Measurements from ENCODE around the gene ZNF638. TPM values are rescaled to one million over a fixed set of nuclear protein-coding genes. Genes with fewer than 3 reads are reported as not detected.

The ZNF638 gene
- total RNA-seq, 1 experiment from 2014 or later = 108 TPM

DNA sequence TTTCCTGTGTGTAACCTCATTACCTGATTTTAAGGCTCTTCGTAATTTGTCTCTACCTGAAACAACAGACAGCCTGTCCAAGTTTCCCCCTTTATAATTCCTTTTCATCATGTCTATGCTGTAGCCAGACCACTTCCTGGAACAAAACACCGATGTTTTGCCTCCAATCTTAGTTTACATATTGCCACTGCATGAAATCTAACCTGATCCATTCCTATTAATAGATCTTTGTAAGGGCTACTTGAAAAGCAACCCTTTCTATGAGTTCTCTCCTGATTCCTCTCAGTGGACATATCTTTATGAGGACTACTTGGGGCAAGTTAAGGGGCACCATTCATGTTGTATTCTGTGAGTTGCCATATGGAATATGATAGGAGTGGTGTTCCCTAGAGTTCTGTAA, 30.9 kb downstream of the ZNF638 start (continued):
- no peak for TF ChIP-seq CEBPB (IDR thresholded peaks at IDR 0.05; ENCODE audit: low read depth)
- TF ChIP-seq, protein P1, sequence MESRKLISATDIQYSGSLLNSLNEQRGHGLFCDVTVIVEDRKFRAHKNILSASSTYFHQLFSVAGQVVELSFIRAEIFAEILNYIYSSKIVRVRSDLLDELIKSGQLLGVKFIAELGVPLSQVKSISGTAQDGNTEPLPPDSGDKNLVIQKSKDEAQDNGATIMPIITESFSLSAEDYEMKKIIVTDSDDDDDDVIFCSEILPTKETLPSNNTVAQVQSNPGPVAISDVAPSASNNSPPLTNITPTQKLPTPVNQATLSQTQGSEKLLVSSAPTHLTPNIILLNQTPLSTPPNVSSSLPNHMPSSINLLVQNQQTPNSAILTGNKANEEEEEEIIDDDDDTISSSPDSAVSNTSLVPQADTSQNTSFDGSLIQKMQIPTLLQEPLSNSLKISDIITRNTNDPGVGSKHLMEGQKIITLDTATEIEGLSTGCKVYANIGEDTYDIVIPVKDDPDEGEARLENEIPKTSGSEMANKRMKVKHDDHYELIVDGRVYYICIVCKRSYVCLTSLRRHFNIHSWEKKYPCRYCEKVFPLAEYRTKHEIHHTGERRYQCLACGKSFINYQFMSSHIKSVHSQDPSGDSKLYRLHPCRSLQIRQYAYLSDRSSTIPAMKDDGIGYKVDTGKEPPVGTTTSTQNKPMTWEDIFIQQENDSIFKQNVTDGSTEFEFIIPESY (IDR thresholded peaks at IDR 0.05; ENCODE audit: extremely low read depth, insufficient replicate concordance, low read length) = no peak

- Histone ChIP-seq H3K4me3 (replicated peaks in 1 of 2; ENCODE audit: low read depth in 1 of 2, low read length in 2 of 2) (no peak overlapping the region), H3K27me3 (ENCODE audit: insufficient read depth, low read length) (no peaks in the 10 kb centered on the region), H3K9me3 (ENCODE audit: control insufficient read depth in 1 of 2, insufficient read depth in 1 of 2, low read depth in 1 of 2, low read length in 2 of 2) (no peaks in the 10 kb centered on the region), H3K4me1 (ENCODE audit: control insufficient read depth in 1 of 2, insufficient read depth in 2 of 2, low read length in 2 of 2) (no peaks in the 10 kb centered on the region), H3K9me2 (ENCODE audit: insufficient read depth) (no peaks in the 10 kb centered on the region), H4K20me1 (ENCODE audit: insufficient read depth) (no peaks in the 10 kb centered on the region), H3K36me3 (ENCODE audit: control insufficient read depth in 1 of 2, insufficient read depth in 2 of 2, low read length in 2 of 2) (peaks cover 21 to 60% of the 10 kb centered on the region in 2 experiments), H3K79me2 (ENCODE audit: insufficient read depth, low read length) (peaks cover 47% of the 10 kb centered on the region), H2AFZ (ENCODE audit: low read depth, low read length, poor library complexity, severe bottlenecking) (no peak overlapping the region), H3K9ac (ENCODE audit: low read length) (no peak overlapping the region), H3K4me2 (ENCODE audit: low read length) (no peak overlapping the region), H3K27ac (ENCODE audit: low read depth, low read length) (no peak overlapping the region)
- ATAC-seq = no peak
- POLR2A ChIA-PET = no interaction called here
- BruUV-seq (replicated peaks) = no TSS peak
- intact Hi-C loops (cut with micrococcal nuclease) = no loop called here
- CTCF ChIA-PET = no interaction called here
- no peak for DNase-seq (ENCODE audit: low read depth, low spot score)
- TF ChIP-seq ZNF274 (IDR thresholded peaks at IDR 0.05; ENCODE audit: low read depth, low read length) (no peak), SRF (IDR thresholded peaks at IDR 0.05; ENCODE audit: low read depth) (no peak), CEBPB (IDR thresholded peaks at IDR 0.05; ENCODE audit: low read depth) (no peak), EZH2phosphoT487 (IDR thresholded peaks at IDR 0.05; ENCODE audit: borderline replicate concordance) (no peak), POLR2AphosphoS5 (IDR thresholded peaks at IDR 0.05; ENCODE audit: low read depth, low read length) (no peak), FOSL1 (IDR thresholded peaks at IDR 0.05; ENCODE audit: low read depth) (no peak), EGR1 (IDR thresholded peaks at IDR 0.05; ENCODE audit: low read depth) (no peak), JUND (IDR thresholded peaks at IDR 0.05) (no peak), TCF7L2 (IDR thresholded peaks at IDR 0.05; ENCODE audit: borderline replicate concordance, extremely low read depth, insufficient read depth, insufficient read length) (no peak), POLR2A (IDR thresholded peaks at IDR 0.05; ENCODE audit: borderline replicate concordance, extremely low read depth, insufficient read depth, insufficient read length) (no peak), ELF1 (IDR thresholded peaks at IDR 0.05; ENCODE audit: borderline replicate concordance, low read depth) (no peak), ZFX (IDR thresholded peaks at IDR 0.05) (no peak), SP1 (IDR thresholded peaks at IDR 0.05; ENCODE audit: low read depth) (no peak), RAD21 (IDR thresholded peaks at IDR 0.05; ENCODE audit: low read depth) (no peak), EZH2 (IDR thresholded peaks at IDR 0.05) (no peak), CBX3 (IDR thresholded peaks at IDR 0.05; ENCODE audit: low read depth) (no peak), SIN3A (IDR thresholded peaks at IDR 0.05; ENCODE audit: low read depth) (no peak)
- TF ChIP-seq, protein P2, sequence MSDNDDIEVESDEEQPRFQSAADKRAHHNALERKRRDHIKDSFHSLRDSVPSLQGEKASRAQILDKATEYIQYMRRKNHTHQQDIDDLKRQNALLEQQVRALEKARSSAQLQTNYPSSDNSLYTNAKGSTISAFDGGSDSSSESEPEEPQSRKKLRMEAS (IDR thresholded peaks at IDR 0.05) = no peak
- TF ChIP-seq, protein P3, sequence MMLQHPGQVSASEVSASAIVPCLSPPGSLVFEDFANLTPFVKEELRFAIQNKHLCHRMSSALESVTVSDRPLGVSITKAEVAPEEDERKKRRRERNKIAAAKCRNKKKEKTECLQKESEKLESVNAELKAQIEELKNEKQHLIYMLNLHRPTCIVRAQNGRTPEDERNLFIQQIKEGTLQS (IDR thresholded peaks at IDR 0.05) = no peak
- TF ChIP-seq, protein P4, sequence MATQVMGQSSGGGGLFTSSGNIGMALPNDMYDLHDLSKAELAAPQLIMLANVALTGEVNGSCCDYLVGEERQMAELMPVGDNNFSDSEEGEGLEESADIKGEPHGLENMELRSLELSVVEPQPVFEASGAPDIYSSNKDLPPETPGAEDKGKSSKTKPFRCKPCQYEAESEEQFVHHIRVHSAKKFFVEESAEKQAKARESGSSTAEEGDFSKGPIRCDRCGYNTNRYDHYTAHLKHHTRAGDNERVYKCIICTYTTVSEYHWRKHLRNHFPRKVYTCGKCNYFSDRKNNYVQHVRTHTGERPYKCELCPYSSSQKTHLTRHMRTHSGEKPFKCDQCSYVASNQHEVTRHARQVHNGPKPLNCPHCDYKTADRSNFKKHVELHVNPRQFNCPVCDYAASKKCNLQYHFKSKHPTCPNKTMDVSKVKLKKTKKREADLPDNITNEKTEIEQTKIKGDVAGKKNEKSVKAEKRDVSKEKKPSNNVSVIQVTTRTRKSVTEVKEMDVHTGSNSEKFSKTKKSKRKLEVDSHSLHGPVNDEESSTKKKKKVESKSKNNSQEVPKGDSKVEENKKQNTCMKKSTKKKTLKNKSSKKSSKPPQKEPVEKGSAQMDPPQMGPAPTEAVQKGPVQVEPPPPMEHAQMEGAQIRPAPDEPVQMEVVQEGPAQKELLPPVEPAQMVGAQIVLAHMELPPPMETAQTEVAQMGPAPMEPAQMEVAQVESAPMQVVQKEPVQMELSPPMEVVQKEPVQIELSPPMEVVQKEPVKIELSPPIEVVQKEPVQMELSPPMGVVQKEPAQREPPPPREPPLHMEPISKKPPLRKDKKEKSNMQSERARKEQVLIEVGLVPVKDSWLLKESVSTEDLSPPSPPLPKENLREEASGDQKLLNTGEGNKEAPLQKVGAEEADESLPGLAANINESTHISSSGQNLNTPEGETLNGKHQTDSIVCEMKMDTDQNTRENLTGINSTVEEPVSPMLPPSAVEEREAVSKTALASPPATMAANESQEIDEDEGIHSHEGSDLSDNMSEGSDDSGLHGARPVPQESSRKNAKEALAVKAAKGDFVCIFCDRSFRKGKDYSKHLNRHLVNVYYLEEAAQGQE (IDR thresholded peaks at IDR 0.05; ENCODE audit: low read depth) = no peak
- RAD21 ChIA-PET (ENCODE audit: low non-redundant PET in 1 of 2, low total read pairs in 2 of 2, uncharacterized antibody in 2 of 2, unreplicated experiment in 2 of 2) = no interaction called here
These were observed 38.4 kb downstream of the ZNF638 start for GRCh38 chr2:71370015-71370414.
